ENCODE data around the gene MPZ. TPM values are rescaled to one million over a fixed set of nuclear protein-coding genes. Genes with fewer than 3 reads are reported as not detected.

Gene MPZ
- total RNA-seq, 1 donor, result 2.6 TPM

- no peak overlapping the region for H3K4me3 ChIP-seq (ENCODE audit: low read depth, low read length)
- no peak for TF ChIP-seq CTCF (IDR thresholded peaks at IDR 0.05; ENCODE audit: insufficient read depth, low read depth, low read length)
- DNase-seq (ENCODE audit: low read depth), result no peak
Observed at GRCh38 chr1:161282991-161283390, 26.8 kb downstream of the MPZ start.

- DNase-seq (ENCODE audit: low read depth), result no peak
- TF ChIP-seq CTCF (IDR thresholded peaks at IDR 0.05; ENCODE audit: insufficient read depth, low read depth, low read length), result no peak
Observed at GRCh38 chr1:161274874-161275273, 34.9 kb downstream of the MPZ start.

GRCh38 chr1:161273402-161273801 lies 36.4 kb downstream of the MPZ start:
- H3K4me3 ChIP-seq (ENCODE audit: low read depth, low read length), result no peak overlapping the region
- TF ChIP-seq CTCF (IDR thresholded peaks at IDR 0.05; ENCODE audit: insufficient read depth, low read depth, low read length), result no peak
- peak; percentile 19 for DNase-seq (ENCODE audit: low read depth)

More at GRCh38 chr1:161274874-161275273, 34.9 kb downstream of the MPZ start:
- no peak overlapping the region for H3K4me3 ChIP-seq (ENCODE audit: low read depth, low read length)

- H3K4me3 ChIP-seq (ENCODE audit: low read depth, low read length), result no peak overlapping the region
- no peak for TF ChIP-seq CTCF (IDR thresholded peaks at IDR 0.05; ENCODE audit: insufficient read depth, low read depth, low read length)
- no peak for DNase-seq (ENCODE audit: low read depth)
Observed at GRCh38 chr1:161267321-161267720, 42.4 kb downstream of the MPZ start.

- TF ChIP-seq CTCF (IDR thresholded peaks at IDR 0.05; ENCODE audit: insufficient read depth, low read depth, low read length), result no peak
Observed at GRCh38 chr1:161266836-161267235, 42.9 kb downstream of the MPZ start.

GRCh38 chr1:161266202-161266601 lies 43.6 kb downstream of the MPZ start:
- TF ChIP-seq CTCF (IDR thresholded peaks at IDR 0.05; ENCODE audit: insufficient read depth, low read depth, low read length), result no peak
- no peak for DNase-seq (ENCODE audit: low read depth)
- H3K4me3 ChIP-seq (ENCODE audit: low read depth, low read length), result no peak overlapping the region

More at GRCh38 chr1:161266836-161267235, 42.9 kb downstream of the MPZ start:
- no peak for DNase-seq (ENCODE audit: low read depth)
- H3K4me3 ChIP-seq (ENCODE audit: low read depth, low read length), result no peak overlapping the region

GRCh38 chr1:161265305-161265704 lies 44.5 kb downstream of the MPZ start:
- no peak overlapping the region for H3K4me3 ChIP-seq (ENCODE audit: low read depth, low read length)
- DNase-seq (ENCODE audit: low read depth), result no peak
- no peak for TF ChIP-seq CTCF (IDR thresholded peaks at IDR 0.05; ENCODE audit: insufficient read depth, low read depth, low read length)
